Right lobe of liver (tissue), 4 donors: ENCODE results near the gene STBD1.

Experiments
- CTCF ChIP-seq, 4 donors: fragments of 200-600 bp in 3 of 4; fragments of 450-650 bp in 1 of 4; IDR thresholded peaks; one replicate each; pipeline versions ENCODE4 v1.5.1 to v1.8.0; 2016 to 2022; ENCODE audit warnings: antibody characterized with exemption in 4 of 4, mild to moderate bottlenecking in 2 of 4
- POLR2A ChIP-seq: fragments of 450-650 bp; IDR thresholded peaks from one replicate; pipeline ENCODE4 v1.6.1; 2017; ENCODE audit warnings: antibody characterized with exemption, mild to moderate bottlenecking
- donor health status: DM: no; HTN: no; CAD: no.
- donor health status: DM: no; HTN: no; CAD: no.
- donor health status: DM: no; HTN: yes; CAD: no.

- TF ChIP-seq CTCF (IDR thresholded peaks at IDR 0.05) (no peak), POLR2A (no peak)
Measured at GRCh38 chr4:76326515-76326914, 20.0 kb downstream of the STBD1 start.
